AG09309 (cell line): ENCODE measurements around the gene IL17REL.

ENCODE experiments used
- DNase-seq: peaks from one replicate; pipeline ENCODE4 v3.0.0-alpha.2; 2010; ENCODE audit warnings: low read depth
- H3K4me3 ChIP-seq: 2 replicates; pipeline ENCODE4 v1.5.1; 2011; ENCODE audit warnings: mild to moderate bottlenecking, low read depth, low read length, moderate library complexity; ENCODE audit not compliant: control insufficient read depth
- TF ChIP-seq, protein P1 (sequence below): IDR thresholded peaks from 2 replicates; pipeline ENCODE4 v1.5.1; 2011; ENCODE audit warnings: mild to moderate bottlenecking, low read depth, low read length, inconsistent platforms; ENCODE audit not compliant: insufficient read depth, control insufficient read depth; ENCODE audit errors: missing control alignments

The IL17REL gene

GRCh38 chr22:50015451-50016307 is 3.1 kb upstream of the IL17REL start:
- no peak overlapping the region for H3K4me3 ChIP-seq
- TF ChIP-seq, protein P1, sequence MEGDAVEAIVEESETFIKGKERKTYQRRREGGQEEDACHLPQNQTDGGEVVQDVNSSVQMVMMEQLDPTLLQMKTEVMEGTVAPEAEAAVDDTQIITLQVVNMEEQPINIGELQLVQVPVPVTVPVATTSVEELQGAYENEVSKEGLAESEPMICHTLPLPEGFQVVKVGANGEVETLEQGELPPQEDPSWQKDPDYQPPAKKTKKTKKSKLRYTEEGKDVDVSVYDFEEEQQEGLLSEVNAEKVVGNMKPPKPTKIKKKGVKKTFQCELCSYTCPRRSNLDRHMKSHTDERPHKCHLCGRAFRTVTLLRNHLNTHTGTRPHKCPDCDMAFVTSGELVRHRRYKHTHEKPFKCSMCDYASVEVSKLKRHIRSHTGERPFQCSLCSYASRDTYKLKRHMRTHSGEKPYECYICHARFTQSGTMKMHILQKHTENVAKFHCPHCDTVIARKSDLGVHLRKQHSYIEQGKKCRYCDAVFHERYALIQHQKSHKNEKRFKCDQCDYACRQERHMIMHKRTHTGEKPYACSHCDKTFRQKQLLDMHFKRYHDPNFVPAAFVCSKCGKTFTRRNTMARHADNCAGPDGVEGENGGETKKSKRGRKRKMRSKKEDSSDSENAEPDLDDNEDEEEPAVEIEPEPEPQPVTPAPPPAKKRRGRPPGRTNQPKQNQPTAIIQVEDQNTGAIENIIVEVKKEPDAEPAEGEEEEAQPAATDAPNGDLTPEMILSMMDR = no peak
- DNase-seq = no peak

DNA sequence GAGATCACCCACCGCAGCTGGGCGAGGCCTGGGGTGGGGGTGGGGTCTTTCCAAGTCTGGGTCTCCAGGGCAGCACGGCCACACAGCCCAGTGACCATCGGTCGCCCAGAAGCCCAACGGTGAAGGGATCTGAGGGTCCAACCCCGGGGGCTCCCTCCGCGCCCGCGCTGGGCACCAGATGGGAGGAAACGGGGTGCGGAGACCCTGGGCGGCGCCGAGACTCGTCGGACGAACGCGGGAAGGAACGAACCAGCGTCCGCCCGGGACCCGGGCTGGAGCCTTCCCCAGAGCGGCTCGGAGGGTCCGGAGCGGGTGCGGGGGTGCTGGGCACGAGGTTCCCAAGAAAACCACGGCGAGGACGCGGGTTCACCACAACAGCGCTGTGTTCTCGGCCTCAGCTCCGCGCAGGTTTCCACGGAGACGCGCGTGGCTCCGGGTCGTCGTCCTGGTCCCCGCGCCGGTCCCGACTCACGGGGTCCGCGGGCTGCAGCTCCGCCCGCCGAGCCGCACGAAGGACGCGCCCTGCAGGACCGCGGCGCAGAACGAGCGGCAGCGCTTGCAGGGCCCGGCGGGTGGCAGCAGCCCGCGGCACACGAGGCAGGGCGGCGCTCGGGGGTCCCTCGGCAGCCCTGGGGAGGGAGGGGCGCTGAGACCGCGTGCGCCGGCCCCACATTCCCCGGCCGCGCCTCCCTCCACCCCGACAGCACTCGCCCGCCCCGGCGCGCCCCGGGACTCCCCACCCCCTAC is 2.3 kb upstream of the IL17REL start:
- TF ChIP-seq, protein P1 = no peak
- H3K4me3 ChIP-seq = no peak overlapping the region
- DNase-seq = no peak

DNA sequence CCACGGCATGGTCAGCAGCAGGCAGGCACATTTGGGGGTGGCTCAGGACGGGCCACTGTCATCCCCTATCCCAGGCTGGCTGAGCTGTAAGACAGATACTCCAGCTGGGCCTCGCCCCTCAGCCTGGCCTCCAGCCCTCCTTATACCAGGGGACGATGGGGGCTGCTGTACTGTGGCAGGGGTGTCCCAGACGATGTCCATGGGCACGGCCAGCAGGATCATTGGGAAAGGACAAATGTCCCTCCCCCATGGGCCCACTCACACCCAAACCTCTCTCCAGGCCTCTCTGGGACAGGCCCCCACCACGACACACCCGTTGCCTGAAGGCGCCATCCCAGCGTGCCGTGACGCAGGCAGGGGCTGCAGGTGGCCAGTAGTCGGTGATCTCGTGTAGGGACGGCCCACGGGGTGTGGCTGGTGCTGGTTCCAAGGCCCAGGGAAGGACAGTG is 1.5 kb upstream of the IL17REL start:
- TF ChIP-seq, protein P1 = no peak
- H3K4me3 ChIP-seq = no peak overlapping the region
- DNase-seq = no peak

- no peak overlapping the region for H3K4me3 ChIP-seq
- no peak for DNase-seq
- TF ChIP-seq, protein P1 = no peak
Observed at GRCh38 chr22:50011447-50012210, 936 bp downstream of the IL17REL start.

DNA sequence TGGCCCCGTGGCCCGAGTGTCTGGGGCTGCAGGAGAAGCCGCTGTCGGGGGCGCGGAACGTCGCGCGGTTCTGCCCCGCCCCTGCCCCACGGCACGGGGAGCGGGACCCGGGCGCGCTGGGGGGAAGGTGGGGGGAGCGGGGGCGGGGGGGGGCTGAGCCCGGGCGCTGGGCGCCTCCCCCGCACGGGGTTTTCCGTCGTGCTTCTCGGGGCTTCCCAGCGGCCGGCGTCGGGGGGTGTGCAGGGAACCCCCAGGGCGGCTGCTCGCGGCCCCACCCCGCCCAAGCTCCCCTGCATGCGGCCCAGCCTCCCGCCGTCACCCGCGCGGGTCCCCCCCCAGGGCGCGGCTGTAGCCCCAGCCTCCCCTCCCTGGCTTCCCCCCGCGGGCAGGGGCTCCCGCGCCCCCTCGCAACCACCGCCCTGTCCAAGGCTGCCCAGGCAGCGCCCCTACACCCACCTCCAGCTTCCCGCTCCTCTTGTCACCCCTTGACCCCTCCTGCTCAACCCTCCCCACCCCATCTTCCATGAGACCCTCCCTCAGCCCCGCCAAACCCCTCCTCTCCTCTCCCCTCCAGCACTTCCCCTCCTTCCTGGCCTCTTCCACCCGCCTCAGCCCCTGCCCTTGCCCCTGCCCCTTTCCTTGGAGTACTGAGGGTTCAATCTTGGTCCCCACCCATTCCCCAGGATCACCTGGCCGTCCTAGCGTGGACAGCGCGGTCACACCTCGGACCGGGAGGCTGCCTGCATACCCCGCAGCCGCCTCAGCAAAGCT is 1.7 kb downstream of the IL17REL start:
- no peak overlapping the region for H3K4me3 ChIP-seq
- no peak for DNase-seq
- TF ChIP-seq, protein P1 = no peak
